RWPE1 (cell line): Measurements from ENCODE around the gene AFDN.

ENCODE experiments used
- CTCF ChIA-PET: fragments of 350-600 bp; sonication (Branson Sonifier 250); formaldehyde crosslinking; extraction: SDS; loops from one replicate; lab custom pipeline; 2021; lab: Yijun Ruan, JAX
- POLR2A ChIA-PET: fragments of 400-600 bp; formaldehyde crosslinking; extraction: SDS; loops from one replicate; lab custom pipeline; 2020; ENCODE audit warnings: antibody characterized with exemption; ENCODE audit not compliant: low non-redundant PET; lab: Yijun Ruan, JAX
- DNase-seq: peaks from one replicate; pipeline ENCODE4 v3.0.0; 2012; ENCODE audit warnings: low spot score
- H3K27ac ChIP-seq: fragments of 450-650 bp; 2 replicates; pipeline ENCODE4 v1.5.1; 2017
- TF ChIP-seq, protein P1 (sequence below): fragments of 450-650 bp; conservative IDR thresholded peaks from 2 replicates; pipeline ENCODE4 v1.5.1; 2017; ENCODE audit warnings: low read depth, mild to moderate bottlenecking

The AFDN gene

DNA sequence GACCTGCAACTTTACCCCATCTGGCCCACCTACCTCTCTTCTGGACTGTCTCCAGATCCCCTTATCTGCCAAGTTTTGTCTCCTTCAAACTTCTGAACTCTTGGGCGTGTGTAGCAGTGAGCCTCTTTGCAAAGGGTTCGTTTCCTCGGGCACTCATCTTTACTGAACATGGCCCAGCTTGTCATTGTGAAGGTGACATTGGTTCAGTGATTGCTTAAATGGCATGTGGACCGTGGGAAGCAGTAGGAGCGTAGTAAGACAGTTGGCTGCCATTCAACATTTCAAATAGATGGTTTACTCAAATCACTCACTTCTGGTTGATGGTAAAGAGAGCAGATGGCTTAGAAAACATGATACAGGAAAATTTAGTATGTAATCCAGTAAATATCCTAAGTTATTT lies 136.0 kb downstream of the AFDN start:
- ChIA-PET CTCF (no interaction called here), POLR2A (no interaction called here)
- TF ChIP-seq, protein P1, sequence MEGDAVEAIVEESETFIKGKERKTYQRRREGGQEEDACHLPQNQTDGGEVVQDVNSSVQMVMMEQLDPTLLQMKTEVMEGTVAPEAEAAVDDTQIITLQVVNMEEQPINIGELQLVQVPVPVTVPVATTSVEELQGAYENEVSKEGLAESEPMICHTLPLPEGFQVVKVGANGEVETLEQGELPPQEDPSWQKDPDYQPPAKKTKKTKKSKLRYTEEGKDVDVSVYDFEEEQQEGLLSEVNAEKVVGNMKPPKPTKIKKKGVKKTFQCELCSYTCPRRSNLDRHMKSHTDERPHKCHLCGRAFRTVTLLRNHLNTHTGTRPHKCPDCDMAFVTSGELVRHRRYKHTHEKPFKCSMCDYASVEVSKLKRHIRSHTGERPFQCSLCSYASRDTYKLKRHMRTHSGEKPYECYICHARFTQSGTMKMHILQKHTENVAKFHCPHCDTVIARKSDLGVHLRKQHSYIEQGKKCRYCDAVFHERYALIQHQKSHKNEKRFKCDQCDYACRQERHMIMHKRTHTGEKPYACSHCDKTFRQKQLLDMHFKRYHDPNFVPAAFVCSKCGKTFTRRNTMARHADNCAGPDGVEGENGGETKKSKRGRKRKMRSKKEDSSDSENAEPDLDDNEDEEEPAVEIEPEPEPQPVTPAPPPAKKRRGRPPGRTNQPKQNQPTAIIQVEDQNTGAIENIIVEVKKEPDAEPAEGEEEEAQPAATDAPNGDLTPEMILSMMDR = no peak
- H3K27ac ChIP-seq = no peak overlapping the region
- DNase-seq = no peak

DNA sequence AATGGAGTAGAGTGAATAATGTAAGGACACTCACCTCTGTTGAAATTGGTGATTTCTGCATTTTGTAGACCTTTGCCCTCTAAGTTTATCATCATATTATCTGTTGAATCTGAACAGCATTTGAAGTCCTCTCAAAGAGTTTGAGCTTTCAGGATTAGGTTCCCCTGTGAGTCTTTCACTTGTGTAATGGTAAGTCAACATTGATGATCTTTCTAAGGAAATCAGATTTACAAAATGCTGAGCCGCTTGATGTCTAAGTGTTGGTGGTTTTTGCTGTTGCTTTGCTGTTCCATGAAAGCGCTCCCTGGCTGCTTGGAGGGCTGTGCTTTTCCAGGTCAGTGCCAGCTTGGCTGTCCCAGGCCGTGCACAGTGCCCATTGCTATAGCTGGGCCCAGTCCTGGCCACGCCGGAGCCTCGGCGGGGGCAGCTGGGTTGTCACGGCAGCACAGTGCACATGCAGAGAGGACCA lies 136.9 kb downstream of the AFDN start:
- TF ChIP-seq, protein P1 = no peak
- H3K27ac ChIP-seq = no peak overlapping the region
- ChIA-PET CTCF (no interaction called here), POLR2A (no interaction called here)
- DNase-seq = no peak

DNA sequence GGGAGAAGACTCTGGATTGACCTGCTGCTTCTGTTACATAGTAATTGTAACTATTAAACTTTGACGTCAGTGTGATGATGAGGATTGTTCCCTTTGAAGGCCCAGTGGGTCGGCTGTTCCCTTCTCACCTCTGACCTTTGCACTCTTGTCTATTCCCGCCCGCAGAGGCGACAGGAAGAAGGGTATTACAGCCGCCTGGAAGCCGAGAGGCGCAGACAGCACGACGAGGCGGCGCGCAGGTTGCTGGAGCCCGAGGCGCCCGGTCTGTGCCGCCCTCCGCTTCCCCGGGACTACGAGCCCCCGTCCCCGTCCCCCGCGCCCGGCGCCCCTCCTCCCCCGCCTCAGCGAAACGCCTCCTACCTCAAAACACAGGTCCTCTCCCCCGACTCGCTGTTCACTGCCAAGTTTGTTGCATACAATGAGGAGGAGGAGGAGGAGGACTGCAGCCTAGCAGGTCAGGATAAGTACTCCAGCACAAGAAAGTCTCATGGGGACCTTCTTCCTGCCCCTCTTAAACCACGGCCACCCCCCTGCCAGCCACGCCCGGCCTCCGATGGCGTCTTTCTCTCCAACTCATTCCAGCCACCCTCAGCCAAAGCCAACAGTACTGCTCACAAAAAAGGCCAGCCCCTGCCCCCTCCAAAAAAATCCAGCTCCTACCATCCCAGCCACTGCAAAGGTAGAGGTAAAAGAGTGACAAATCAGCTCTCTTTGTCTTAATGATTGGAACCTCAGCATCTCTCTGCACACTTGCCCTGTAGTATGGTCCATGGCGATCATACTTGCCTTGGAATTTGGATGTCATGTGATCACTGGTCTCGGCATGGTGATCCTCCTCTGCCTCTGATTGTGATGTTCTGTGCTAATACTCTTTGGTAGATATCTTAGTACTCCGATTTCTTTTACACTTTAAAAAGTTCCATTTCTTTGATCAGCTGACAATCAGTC lies 139.2 kb downstream of the AFDN start:
- DNase-seq = no peak
- TF ChIP-seq, protein P1 = no peak
- no peak overlapping the region for H3K27ac ChIP-seq
- ChIA-PET CTCF (no interaction called here), POLR2A (no interaction called here)

DNA sequence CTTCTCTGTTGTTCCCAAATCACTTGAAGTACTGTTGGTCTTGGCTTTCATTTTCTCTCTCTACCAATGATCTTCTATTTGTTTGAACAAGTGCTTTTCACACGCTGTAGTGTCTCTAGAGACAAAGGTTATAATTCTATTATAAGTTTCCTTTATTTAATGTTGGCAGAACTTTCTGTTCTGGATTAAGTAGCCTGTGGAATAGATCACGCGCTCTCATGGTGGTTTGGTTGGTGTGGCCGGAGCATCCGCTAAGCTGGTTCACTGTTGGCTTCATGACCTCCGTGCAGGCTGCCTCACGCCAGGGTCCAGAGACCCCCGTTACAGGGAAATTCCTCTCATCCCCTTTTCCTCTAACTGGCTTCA lies 139.8 kb downstream of the AFDN start:
- POLR2A ChIA-PET = no interaction called here
- no peak overlapping the region for H3K27ac ChIP-seq
- TF ChIP-seq, protein P1 = no peak
- CTCF ChIA-PET = no interaction called here
- no peak for DNase-seq

DNA sequence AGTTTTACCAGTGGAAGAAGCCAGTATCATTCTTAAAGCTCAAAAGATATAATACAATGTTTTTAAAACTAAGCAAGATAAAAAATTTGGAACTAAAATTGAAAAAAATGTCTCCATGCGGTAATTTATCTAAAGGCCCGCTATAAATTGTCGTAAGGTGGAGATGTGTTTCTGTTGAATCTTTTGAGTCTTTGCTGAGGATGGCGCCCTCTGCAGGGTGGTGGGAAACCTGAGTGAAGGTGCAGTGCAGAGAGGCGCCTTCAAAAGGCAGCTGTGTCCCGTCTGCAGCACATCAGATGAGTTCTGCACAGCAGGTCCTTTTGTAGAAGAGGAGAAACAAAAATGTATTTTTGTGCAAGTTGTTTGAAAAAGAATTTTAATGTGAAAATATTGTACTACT lies 141.4 kb downstream of the AFDN start:
- H3K27ac ChIP-seq = no peak overlapping the region
- POLR2A ChIA-PET = no interaction called here
- TF ChIP-seq, protein P1 = 0 out of 2 replicates have a peak, but pooled peaks have one; percentile 10
- CTCF ChIA-PET = interaction anchor here (0.6 to 1.3 kb wide), 7 partner anchors 9 to 1775 kb away, joined by 3 to 4 read pairs (median 3); no protein-coding TSS in a partner anchor
- no peak for DNase-seq

DNA sequence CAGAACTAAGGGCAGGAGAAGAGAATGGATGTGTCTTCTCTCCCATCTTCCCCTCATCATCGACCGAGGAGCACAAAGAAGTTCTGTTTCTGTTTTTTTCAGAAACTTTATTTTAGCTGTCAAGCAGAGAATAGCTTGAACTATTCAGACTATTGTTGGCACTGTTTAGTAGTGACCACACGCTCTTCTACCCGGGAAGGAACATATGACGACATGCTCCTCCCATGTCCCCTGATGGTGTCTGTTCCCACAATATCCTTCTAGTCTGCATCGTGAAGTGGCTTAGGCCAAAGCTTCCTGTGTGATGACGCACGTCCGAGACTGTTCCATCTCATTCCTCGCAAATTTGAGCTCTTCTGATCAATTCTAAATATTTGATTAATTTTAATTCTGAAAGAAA lies 143.5 kb downstream of the AFDN start:
- CTCF ChIA-PET = interaction anchor here (0.6 kb wide), 2 partner anchors 10 to 317 kb away, joined by 3 to 4 read pairs; no protein-coding TSS in a partner anchor
- POLR2A ChIA-PET = no interaction called here
- DNase-seq = no peak
- H3K27ac ChIP-seq = no peak overlapping the region
- TF ChIP-seq, protein P1 = no peak
